HG02759 (cell line): ENCODE data around the gene SYTL2.
A peak's percentile ranks its signal among the peaks of the same experiment; 100 is the strongest.

Experiments
- ATAC-seq: cut with Tn5 transposase; IDR thresholded peaks from one replicate; pipeline ENCODE4 v1.9.1; 2021; ENCODE audit warnings: mild to moderate bottlenecking, moderate library complexity; ENCODE audit not compliant: unreplicated experiment

Gene SYTL2

DNA sequence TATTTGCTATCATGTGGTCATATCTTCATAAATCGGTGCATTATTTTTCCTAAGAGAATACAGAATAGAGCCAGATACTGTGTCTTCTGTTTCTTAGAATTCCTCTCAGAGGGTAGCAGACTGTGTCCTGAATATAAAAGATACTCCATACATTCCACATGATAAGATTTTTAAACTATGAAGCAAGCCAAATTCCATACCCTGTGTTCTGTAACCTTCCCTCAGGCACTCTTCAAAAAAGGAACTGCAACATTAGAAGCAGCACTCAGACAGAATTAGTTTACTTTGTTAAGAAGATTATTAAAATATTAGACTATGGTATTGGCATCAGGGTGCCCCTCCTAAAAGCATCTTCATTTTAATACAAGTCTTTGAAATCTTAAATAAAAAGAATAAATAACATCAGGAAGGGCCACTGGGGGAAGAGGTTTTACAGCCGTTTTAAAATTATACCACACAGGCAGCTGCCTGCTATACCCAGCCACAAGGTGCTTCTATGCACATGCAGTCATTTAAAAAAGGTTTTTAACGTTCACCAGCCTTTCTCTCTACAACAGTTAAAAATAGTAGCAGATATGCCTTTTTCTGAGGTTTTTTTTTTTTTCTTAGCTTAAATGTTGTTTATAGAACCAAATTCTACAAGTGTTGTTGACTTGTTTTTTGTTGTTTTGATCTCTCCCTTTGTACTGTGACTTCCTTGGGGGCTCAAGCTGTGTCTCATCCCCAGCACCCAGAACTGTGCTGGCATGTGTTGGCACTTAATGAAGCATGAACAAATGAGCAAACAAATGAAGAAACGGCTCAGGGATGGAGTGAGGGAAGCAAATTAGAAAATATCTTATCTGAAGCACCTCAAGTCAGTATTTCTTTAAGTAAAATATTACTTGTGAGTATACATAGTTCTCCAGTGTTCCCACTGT lies 70.2 kb downstream of the SYTL2 start:
- ATAC-seq = no peak

DNA sequence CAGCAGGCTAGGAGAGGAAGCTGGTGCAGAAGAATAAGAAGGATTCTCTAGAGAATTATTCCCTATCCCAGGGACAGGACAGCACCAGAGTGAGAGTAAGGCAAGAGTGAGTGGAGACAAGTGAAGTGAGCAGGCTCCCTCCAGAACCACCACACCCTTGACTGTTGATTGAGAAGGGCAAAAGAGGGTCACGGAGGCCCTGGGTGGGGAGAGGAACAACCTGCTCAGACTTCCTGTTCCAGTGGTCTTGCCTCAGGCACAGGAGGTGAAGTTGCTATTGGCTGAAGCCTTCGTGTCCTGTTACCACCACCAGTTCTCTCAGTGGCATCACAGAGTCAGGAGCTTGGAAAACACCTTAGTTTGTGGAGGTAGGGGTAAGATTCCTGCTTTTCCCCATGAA lies 73.2 kb downstream of the SYTL2 start:
- ATAC-seq = no peak

DNA sequence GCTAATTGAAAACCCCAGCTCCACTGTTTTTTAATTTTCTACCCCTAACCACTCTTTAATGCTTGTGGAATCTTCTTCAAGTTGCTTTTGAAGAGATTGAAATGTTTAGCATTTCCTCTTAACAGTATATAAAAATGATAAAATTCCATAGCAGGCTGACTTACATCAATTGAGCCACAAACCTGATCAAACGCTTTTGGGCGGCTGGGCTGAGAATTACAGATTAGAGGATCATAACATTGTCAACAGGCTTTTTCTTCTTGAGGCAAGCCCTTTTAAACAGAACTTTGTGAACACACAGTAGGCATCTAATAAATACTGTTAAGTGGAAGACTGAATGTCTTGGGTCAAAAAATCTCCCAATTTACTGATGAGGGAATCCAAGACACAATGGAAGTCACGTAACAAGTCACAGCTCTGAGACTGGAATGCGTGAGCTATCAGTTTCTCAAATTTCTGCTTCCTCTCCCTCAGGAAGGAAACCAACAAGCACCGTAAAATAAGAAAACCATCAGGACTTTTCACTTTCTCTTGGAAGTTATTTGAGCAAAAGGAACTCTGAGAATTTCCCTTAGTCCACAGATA lies 75.0 kb downstream of the SYTL2 start:
- no peak for ATAC-seq

DNA sequence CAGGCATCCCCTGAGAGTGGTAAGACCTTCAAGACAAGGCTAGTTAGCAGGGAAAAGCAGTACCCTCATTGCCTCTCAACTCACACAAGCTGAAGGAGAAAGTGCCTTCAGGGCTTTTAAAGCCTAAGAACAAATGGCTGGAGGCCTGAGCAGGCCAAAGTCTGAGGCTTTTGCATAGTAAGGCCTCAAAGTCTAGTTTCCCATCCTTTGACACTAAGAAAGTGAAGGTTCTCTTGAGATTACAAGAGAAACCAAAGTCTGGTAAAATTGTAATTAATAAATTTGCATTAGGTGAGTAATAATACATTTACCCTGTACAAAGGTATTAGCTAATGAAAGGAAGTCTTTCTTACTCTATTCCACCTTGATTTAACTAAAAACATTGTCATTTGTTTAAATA lies 78.0 kb downstream of the SYTL2 start:
- ATAC-seq = no peak

DNA sequence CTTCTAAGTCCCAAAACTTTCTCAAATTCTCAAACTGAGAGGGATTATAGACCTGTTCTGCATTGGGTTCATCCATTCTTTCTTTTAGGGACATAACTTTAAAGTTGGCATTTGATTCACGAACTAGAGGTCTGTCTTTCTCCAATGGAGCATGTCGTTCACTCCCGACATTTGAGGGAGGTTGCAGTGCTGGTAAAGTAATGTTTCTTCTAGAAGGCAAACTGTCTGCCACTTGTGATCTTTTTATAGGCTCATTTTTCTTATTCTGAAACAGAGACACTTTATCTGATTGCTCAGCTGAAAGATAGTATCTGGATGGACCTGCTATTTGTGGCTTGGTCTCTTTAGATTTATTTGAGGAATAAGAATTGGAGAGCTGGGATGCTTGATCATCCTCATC lies 84.6 kb downstream of the SYTL2 start:
- ATAC-seq = no peak

DNA sequence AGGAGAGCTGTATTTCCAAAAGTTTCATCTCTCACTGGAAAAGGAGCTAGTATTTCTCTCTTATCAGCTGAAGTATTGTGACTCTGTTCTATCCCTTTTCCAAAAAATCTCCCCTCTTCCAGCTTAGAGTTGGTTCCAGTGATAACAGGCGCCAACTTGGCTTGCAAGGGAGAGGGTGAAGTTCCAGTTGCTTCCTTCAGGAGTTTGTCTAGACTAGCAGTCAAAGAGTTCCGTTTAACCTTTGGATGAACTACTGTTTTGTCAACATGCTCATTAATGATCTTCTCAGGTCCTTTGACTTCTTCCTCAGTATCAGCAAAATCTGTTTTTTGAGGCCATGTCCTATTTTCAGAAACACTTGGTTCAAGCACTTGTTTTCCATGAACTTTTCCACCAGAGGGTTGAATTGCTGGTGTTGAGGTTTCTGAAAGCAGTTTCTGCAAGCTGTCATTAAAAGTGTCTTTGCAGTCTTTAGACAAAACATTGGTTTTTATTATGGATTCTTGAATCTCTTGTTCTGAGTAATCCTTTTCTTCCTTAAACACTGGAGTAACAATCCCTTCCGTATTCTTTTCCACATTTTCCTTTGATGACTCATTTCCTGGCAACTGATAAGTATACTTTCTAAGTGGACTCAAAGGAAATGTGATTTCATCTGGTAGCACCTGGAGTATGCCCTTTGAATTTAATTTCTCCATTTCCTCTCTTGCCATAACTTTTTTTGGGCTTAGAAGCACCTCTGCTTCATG lies 85.3 kb downstream of the SYTL2 start:
- ATAC-seq = no peak

DNA sequence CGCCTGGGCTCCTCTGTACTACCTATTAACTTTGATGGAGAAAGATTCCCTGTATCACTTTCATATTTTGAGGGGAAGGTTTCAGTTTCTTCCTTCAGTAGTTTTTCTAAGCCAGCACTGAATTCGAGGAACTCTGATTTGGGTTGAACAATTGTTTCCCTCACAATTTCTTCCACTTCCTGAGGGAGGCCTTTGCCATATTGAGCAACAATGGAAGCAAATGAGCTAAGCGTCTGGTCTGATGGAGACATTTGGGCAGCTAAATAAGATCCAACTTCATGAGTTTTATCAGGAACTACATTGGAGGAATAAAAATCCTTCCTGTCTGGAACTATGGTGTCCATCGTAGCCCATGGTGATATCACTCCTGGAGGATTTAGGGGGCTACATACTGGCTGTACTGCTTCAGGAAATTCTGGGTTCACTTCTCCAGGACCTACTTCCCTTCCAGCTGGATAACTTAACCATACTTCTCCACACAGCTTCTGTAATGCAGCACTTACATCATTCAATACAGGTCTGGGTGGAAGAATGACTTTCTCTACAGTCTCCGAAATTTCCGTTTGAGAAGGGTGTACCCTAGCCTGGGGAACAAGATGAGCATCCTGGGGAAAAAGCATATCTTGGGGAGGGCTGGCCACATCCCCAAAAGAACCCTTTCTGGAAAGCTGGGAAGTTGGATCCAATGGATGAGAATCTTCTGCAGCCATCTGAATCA lies 86.0 kb downstream of the SYTL2 start:
- no peak for ATAC-seq

DNA sequence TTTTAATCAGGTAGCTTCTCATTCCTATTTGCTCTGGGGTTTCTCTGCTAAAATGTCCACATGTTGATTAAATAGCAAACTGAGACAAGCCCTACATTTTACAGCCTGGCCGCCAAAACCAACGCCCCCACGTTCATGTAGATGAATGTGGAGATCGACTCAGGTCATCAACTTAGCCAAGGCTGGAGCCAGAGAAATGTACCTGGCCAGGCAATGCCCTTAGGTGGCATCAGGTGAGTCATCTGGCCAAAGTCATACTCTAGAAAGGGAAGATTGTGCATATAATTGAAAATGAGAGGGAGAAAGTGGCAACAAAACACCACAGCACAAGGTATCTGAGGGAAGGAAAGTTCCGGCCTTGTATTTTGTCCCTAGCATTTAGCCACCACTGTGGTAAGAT lies 87.9 kb downstream of the SYTL2 start:
- ATAC-seq = no peak

DNA sequence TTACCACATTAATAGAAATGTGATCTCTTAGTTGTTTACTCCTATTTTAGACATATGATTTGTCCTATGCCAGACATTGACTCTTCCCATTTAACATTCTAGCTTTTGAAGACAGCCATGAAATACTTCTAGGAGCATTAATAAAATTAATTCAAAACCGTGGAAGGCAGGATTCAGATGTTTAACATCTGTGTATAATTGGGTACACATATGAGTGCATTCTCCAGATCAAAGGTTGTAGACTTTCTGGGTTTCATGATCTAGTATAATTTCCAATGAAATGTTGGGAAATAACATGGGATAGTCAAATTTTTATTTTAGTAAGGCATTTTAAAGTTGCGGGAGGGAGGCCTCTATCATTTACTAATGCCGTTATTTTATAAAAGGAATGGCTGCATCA lies 89.8 kb downstream of the SYTL2 start:
- no peak for ATAC-seq

DNA sequence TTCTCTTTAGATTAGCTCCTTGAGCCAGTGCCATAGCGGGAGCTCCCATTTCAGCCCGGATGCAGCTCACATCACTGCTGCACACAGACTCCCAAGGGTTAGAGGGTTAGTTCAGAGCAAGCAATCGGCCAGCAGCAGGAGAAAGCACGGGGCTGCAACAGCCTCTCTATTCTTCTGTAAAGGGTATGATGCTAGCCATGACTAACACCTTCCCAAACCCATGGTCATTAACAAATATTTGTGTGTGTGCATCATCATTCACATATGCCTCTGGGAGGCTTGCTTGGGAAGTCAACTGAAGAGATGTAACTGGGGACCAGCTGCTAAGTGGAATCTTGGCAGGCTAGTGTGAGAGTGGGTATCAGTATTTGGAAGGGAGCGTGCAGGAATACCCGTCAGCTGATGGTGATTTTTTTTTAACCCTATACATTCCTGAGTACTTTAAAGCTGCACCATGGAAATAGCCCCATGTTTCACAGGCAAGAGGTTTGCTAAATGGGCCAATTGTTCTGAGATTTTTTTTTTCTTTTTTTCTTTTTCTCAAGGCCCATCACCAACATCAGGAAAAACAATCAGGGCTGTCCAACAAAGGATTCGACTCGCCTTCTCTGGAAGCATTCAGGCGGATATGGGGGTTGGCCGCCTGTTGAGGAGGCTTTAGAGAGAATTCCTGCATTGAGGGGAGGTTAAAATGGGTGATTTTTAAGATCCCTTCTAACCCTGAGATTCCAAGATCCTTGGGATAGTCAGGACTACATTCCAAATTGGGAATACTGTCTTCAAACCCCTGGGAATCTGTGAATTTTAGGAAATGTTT lies 91.7 kb downstream of the SYTL2 start:
- no peak for ATAC-seq

DNA sequence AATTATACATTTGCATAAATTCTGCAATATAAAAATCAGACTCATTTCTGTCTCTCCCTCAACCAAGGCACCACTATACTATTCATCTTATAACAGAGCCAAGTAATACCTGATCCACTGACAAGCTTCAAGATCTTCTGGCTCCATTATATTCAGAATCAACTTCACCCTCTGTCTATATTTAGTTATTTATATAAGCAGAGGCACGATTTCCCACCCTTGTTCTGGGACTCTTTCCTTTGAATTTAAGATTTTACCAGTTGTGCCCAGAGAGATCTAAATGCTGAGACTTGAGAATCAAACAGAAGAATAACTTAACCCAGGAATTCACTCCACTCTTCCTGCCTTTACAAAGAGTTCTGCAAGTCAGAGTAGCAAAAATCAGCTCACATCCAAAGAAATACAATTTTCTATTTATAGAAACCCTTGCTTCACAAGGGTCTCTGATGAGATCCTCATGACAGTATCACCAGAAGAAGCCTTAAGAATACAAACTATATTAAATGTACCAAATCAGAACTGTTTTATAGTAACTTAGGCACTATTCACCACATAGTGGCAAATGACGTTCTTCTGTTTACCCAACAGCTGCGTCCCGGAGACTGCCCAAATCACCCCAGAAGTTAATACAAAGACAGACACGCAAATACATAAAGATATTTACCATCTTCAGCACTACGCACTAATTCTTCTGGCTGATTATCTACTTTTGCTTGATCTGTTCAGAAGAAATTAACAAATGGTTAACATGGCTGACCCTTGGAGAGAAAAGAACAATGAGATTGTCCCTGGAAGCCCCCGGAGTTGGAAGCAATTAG lies 92.6 kb downstream of the SYTL2 start:
- no peak for ATAC-seq

DNA sequence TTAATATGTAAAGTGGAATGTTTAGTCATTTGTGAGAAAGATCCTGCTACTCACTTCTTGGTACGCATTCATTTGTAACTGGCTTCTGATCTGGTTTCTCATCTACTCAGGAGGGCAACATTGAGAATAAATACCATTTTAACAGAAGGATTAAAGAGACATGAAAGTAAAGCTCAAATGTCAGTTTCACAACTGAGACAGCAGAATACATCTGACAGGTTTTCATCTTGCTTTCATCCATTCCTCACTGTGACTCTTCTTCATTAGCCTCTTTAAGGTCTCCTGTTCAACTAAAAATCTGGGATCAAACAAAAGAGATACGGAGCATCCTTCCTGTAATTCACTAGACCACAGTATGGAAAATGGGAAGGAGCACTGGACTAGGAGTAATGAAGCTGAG lies 93.5 kb downstream of the SYTL2 start:
- ATAC-seq = no peak

DNA sequence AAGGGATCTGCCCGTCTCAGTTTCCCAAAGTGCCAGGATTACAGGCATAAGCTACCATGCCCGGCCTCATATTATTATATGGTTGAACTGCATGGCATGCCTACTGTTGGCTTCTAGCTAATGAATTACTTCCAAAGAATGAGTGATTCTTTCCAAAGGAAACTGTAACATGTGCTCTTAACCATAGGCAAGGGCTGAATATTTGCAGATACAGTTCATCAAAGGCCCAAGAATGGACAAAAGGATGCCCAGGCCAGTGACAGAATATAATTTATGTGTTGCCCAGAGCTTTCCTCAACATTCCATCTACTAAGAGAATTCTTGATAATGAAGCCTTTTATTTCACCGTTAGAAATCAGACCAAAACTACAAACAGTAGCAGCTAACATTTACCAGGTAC lies 98.0 kb downstream of the SYTL2 start:
- no peak for ATAC-seq

DNA sequence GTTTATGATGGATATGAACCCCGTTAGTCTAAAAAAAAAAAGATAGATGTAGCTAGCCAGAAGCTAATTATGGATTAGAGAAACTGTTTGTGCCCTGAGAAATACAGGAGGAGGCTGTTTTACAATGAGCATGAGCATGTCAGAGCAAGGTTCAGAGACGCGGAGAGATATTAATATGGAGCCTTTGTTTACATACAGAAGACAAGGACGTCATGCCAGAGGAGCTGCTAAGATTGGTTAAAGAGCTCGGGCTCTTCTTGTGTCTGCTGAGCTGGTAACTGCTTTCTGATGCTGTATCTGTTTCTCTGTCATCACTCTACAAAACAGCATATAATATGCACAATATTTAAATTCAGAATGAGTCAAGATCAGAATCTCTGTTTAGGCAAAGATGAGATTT lies 100.0 kb downstream of the SYTL2 start:
- no peak for ATAC-seq

DNA sequence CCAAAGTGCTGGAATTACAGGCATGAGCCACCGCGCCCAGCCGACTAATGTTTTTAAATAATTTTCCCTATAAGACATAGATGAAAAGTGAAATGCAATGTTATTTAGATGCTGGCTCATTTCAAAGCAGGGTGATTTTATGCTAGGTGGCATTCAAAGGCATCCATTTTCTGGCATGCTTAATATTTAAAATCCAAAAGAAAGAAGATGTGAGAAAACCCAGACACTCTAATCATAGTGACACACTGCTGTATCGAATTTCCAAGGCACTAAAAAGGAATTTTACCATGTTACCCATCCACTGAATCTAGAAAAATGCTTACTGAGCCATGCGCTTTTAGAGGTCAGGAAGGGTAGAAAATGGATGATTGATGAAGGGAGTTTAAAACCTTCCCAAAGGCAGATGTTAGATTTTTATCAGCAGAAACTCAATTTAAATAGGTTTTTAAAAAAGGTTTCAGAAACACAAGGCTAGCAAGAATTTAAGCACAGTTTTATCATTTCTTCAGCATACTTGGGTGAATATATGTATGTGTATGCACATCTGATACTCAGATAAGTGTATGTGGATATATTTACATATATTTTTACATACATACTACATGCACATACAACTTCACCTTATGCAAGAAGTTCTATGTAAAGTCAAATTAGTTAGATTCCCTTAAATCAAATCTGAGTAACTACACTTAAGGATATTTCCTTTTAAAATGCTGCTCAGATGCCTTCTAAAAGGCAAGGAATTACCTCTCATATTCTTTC lies 100.8 kb downstream of the SYTL2 start:
- ATAC-seq = no peak

DNA sequence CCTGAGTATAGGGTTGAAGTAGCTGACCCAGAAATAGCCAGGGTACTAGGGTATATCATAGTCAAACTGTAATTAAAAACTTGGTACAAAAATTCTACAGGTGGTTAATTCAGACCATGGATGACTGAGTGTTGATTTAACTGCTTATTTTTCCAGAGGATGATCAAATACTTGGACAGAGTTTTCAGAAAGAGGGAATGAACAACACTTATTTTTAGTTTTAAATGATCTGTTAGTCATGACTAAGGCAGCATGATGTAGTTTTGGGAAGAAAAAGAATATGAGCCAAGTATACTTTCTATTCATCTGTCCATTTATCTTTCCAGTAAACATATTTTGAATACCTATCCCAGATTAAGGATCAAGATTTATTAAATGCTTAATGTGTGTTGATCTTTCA lies 105.1 kb downstream of the SYTL2 start:
- no peak for ATAC-seq

DNA sequence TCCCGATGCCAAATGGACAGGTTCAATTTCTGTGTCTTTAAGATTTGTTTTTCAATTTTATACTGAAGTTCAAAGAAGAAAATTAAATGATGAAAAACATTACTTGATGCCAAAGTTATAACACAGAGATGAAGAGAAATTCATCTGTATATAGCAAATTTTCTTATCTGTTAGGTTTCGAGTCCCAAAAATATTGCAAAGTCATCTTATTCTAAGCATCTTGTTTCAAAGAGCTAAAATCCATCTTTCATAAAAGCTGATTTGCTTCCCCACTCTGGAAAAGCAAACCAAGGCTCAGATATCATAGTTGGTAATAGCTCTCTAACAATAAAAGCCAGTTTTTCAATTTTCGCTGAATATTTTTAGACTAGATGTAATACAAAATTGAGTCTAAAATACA lies 106.0 kb downstream of the SYTL2 start:
- ATAC-seq = no peak

DNA sequence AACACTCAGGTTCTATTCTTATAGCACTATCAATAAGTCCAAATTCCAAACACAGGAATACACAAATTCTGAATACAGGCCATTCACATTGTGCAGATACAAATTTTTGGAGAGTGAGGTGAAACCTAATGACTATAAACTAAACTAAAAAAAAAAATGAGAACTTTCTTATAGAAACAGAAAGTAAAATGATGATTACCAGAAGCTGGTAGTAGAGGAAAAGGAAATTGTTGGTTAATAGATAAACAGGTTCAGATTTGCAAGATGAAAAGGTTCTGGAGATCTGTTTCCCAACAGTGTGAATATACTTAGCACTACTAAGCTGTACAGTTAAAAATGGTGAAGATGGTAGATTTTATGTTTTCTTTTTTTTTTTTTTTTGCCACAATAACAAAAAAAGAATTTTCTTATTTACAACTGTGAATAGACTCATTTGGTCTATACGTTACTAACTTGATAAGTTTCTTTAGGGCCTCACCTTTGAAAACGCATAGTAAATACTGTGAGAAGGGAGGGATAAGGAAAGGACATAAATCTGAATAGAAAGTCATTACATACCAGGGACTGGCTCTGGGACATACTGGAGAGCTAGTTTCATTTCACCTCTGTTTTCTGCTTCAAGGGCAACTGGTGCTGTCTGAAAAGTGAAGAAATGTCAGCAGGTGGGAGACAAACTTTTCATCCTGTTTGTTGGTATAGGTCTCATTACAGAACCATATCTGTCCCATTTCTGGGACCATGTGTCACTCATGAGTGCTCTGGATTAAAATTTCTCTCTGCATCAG lies 110.8 kb downstream of the SYTL2 start:
- ATAC-seq = peak; percentile 79
